HL-60/S4 (cell line): ENCODE data around the gene GPSM1.

ENCODE experiments used
- in situ Hi-C: fragments of 300-500 bp; cut with MboI; formaldehyde crosslinking; loops from 2 replicates; pipeline ENCODE4 v1.14.3; 2022; ENCODE audit warnings: low sequenced_read_pairs

Gene GPSM1

DNA sequence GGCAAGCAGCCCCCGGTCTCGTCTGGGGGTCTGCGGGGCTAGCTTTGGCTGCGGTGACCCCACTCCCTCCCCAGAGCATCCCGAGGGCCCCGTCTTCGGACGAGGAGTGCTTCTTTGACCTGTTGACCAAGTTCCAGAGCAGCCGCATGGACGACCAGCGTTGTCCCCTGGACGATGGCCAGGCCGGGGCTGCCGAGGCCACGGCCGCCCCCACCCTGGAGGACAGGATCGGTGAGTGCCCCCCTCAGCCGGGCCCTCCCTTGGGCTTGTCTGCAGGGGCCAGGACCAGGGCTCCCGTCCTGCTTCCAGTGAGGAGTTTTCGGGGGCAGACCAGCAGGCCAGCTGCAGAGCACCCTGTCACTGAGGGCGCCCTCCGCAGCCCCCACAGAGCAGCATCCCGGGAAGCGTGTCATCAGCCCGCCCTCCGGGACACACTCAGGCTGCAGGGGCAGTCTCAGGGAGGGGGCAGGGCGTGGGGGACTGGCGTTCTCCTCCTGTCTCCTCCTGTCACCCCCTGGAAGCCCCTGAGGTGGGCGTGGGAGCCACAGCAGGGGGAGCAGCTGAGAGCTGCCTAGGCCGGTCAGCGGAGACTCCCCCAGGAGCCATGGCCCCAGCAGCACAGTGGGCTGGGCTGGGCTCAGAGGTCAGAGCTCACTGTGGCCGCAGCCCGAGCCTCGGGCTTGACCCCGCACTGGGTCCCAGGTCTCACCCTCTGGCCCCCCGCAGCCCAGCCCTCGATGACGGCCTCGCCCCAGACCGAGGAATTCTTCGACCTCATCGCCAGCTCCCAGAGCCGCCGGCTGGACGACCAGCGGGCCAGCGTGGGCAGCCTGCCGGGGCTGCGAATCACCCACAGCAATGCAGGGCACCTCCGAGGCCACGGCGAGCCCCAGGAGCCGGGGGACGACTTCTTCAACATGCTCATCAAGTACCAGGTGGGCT lies 28.5 kb downstream of the GPSM1 start:
- in situ Hi-C loops: no loop called here

- in situ Hi-C loops: no loop called here
These were observed 29.9 kb downstream of the GPSM1 start for GRCh38 chr9:136357202-136357725.

GRCh38 chr9:136358016-136358415 lies 30.7 kb downstream of the GPSM1 start:
- in situ Hi-C loops: no loop called here

DNA sequence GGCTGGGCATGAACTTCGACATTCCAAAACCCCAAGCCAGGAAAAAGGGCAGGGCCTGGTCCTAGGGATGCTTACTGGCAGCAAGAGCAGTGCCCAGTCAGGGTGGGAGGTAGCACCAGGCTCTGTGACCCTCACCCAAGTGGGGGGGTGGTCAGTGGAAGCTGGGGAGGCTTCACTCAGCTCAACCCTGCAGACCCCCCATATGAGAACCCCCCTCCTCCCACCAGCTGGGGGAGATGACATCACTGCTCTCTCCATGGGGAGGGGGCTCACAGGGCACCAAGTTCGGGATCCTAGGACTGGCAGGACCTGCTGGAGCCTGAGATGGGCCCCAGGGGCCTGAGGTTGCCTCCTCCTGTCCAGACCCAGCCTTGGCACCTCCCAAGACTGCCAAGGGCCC lies 31.5 kb downstream of the GPSM1 start:
- in situ Hi-C loops: no loop called here

GRCh38 chr9:136359774-136360718 lies 32.7 kb downstream of the GPSM1 start:
- in situ Hi-C loops: no loop called here

GRCh38 chr9:136361047-136361753 lies 33.9 kb downstream of the GPSM1 start:
- in situ Hi-C loops: no loop called here

DNA sequence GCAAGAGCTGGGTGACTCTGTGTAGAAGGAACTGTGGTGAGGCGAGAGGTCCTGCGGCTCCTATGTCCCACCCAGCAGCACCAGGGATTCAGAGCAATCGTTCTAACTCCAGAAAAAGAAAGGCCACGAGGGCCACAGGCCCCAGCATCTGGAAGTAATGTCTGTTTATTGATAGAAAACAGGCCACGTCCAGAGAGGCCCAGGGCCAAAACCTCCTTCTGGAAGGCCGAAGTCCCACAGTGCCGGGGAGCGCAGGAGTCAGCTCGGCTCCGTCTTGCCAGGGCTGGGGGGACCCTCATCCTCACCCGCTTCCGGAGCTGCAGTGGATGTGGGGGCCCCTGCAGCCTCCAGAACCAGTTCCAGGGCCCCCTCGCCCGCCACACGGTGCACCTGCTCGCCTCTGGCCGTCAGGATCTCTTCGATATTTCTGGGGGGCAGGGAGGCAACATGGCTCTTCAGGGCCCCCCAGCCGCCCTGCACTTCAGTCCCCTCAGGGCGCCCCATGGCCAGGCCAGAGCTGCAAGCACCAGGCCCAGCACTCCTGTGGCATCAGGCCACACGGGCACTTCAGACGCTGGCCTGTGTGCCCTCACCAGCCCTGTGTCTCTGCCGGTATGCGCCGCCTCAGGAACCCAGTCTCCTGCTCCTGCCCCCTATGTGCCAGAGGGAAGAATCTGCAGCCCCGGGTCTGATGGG lies 34.6 kb downstream of the GPSM1 start:
- in situ Hi-C loops: no loop called here

GRCh38 chr9:136362450-136362784 lies 35.1 kb downstream of the GPSM1 start:
- in situ Hi-C loops: no loop called here

GRCh38 chr9:136363106-136363948 lies 36.0 kb downstream of the GPSM1 start, which contains the start of gene DNLZ:
DNLZ (minus strand) TSS chr9:136363744; CDS start chr9:136363714, 30 bp downstream.
- in situ Hi-C loops: no loop called here

DNA sequence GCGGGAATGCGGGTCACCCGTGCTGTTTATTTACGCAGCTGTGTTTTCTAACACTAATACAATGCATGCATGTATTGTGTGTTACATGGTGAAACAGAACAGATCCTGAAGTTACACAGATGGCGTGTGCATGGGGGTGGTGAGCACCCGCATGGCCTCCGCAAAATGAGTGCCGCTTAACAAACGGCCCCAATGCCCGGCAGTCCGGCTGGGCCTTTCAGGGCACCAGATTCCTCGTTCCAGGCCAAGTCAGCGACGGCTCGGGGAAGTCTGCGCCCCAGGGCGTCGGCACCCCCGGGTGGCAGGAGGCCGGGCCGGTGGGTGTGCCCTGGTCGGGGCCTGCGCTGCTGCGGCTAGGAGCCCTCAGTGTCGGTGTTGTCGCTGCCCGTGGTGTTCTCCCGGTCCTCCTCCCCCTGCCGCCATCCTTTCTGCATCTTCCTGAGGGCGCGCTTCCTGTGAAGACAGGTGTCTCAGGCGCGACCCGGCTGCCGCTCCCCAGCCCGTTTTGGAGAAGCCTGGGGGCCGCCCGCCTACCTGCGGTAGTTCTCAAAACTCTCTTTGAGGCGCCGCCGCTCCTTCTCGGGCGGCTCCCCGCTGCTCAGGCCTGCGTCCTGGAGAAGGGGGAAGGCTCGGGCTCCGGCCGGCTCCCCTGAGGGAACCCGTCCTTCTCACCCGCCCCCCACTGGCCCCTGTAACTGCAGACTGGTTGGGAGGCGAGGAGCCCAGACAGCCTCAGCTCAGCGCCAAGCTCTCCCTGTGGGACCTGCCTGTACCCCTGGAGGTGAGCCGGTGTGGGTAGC lies 36.8 kb downstream of the GPSM1 start:
- in situ Hi-C loops: no loop called here

GRCh38 chr9:136364942-136365774 lies 37.8 kb downstream of the GPSM1 start:
- in situ Hi-C loops: no loop called here

GRCh38 chr9:136365775-136366222 lies 38.5 kb downstream of the GPSM1 start:
- in situ Hi-C loops: no loop called here

- in situ Hi-C loops: no loop called here
These were observed 39.5 kb downstream of the GPSM1 start for GRCh38 chr9:136366826-136367225.

DNA sequence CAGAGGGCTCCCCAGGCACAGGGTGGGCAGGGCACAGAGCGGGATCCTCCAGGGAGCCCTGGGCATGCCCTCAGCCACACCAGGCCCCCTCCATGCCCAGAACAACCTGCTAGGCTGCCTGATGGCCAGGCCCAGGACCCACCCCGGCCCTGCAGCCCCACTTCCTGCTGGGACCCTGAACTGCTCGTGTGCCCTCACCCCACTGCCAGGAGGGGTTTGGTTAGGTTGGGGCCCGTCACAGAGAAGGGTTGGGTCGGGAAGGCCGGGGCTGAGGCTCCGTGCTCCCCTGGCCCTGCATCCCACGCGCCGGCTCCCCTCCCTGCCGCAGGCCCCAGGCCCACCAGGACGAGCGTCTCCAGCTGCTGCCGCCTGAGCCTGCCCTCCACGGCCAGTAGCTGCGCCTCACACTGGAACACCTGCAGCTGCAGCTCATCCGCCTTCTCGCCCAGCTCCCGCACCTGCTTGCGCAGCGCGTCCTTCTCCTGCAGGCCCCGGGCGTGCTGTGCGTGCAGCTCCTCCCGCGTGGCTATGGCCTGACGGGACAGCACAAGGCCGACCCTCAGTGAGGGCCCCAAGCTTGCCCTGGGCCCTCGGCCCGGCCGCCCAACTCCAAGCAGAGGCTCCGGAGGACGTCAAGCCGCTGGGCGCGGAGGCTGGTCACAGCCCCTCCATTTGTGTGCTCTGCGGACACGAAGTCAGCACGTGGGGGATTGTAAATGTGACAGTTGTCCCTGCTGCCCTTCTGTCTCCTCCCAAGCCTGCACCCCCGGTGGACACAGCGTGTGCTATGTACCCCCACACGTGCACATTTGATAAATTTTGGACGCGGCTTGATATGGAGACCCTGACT lies 40.2 kb downstream of the GPSM1 start:
- in situ Hi-C loops: no loop called here

DNA sequence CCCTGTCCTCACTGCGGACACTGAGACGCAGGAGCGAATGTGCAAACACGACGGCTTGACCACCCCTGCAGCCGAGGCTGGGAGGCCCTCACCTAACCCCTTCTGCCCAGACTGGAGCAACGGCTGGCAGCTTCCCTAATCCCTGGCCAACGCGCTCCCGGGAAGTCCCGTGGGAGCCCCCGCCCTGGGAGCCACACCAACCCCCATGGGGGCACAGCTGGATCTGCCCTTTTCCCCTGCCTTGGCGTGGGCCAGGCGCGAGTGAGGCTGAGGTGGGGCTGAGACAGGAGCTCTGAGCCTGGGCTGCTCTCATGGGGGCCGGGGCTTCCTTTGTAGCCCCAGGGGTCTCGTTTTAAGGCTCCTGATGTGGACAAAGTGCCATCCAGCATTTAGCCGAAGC lies 40.9 kb downstream of the GPSM1 start:
- in situ Hi-C loops: no loop called here

DNA sequence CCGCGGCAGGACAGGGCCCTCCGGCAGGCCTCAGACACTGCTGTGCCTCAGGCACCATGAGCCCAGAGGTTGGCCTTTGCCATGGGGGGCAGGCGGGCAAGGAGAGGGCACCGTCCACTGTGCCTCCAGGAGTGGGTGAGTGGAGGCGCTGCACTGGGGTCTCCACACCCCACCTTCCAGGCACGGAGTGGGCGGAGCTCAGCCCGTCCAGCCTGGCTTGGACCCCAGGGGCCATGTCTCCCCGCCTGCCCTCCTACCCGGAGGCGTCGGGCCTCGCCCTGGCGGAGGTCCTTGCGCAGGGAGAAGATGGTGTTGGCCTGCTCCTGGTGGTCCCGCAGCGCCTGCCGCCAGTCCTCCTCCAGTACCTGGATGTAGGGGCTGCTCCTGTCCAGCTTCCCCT lies 42.7 kb downstream of the GPSM1 start:
- in situ Hi-C loops: no loop called here
